HepG2 (cell line): Measurements from ENCODE around the gene STX5. TPM values are rescaled to one million over a fixed set of nuclear protein-coding genes. Genes with fewer than 3 reads are reported as not detected.

Source experiments
- ATAD3A ChIP-seq: sonication (generic); formaldehyde crosslinking; IDR thresholded peaks from 2 replicates; pipeline ENCODE4 v1.4.0; 2020; ENCODE audit warnings: missing genetic modification reagents
- DNMT3B ChIP-seq: conservative IDR thresholded peaks from 2 replicates; pipeline ENCODE4 v1.6.1; 2016; ENCODE audit warnings: missing biosample characterization, control low read depth
- HDAC2 ChIP-seq: sonication (generic); formaldehyde crosslinking; IDR thresholded peaks from 2 replicates; pipeline ENCODE4 v1.4.0; 2020; ENCODE audit warnings: missing genetic modification reagents
- HHEX ChIP-seq: IDR thresholded peaks from 2 replicates; pipeline ENCODE4 v1.6.1; 2016; ENCODE audit warnings: control low read depth
- HIC2 ChIP-seq: sonication (generic); formaldehyde crosslinking; IDR thresholded peaks from 2 replicates; pipeline ENCODE4 v1.9.0; 2022; ENCODE audit warnings: low read depth, missing genetic modification reagents
- HOXA5 ChIP-seq: sonication (generic); formaldehyde crosslinking; IDR thresholded peaks from 2 replicates; pipeline ENCODE4 v1.4.0; 2020; ENCODE audit warnings: missing genetic modification reagents
- PAWR ChIP-seq: sonication (generic); formaldehyde crosslinking; IDR thresholded peaks from 2 replicates; pipeline ENCODE4 v1.4.0; 2020; ENCODE audit warnings: missing genetic modification reagents, mild to moderate bottlenecking, borderline replicate concordance
- PHF8 ChIP-seq: sonication (generic); formaldehyde crosslinking; IDR thresholded peaks from 2 replicates; pipeline ENCODE4 v1.5.0; 2020; ENCODE audit warnings: missing genetic modification reagents
- PRDM10 ChIP-seq: sonication (generic); formaldehyde crosslinking; IDR thresholded peaks from 2 replicates; pipeline ENCODE4 v1.4.0; 2020; ENCODE audit warnings: low read depth, missing genetic modification reagents
- REXO4 ChIP-seq: sonication (generic); formaldehyde crosslinking; IDR thresholded peaks from 2 replicates; pipeline ENCODE4 v1.8.0; 2022; ENCODE audit warnings: missing genetic modification reagents, mild to moderate bottlenecking, borderline replicate concordance
- SMARCC2 ChIP-seq: fragments of 450-650 bp; IDR thresholded peaks from 2 replicates; pipeline ENCODE4 v1.6.1; 2017; ENCODE audit warnings: antibody characterized with exemption, mild to moderate bottlenecking
- TBP ChIP-seq: sonication (generic); formaldehyde crosslinking; IDR thresholded peaks from 2 replicates; pipeline ENCODE4 v1.5.0; 2020; ENCODE audit warnings: missing genetic modification reagents
- TCF12 ChIP-seq, 2 experiments: fragments of 450-650 bp in 1 of 2; sonication (generic) in 1 of 2; formaldehyde crosslinking in 1 of 2; IDR thresholded peaks; 2 replicates each; pipeline versions ENCODE4 v1.6.1 to v1.8.0; 2017 to 2022; ENCODE audit warnings: antibody characterized with exemption in 1 of 2, mild to moderate bottlenecking in 1 of 2, missing genetic modification reagents in 1 of 2, moderate library complexity in 1 of 2
- ZNF12 ChIP-seq: sonication (generic); formaldehyde crosslinking; IDR thresholded peaks from 2 replicates; pipeline ENCODE4 v1.5.0; 2020; ENCODE audit warnings: missing genetic modification reagents
- ZNF256 ChIP-seq: sonication (generic); formaldehyde crosslinking; conservative IDR thresholded peaks from 2 replicates; pipeline ENCODE4 v1.4.0; 2020; ENCODE audit warnings: missing genetic modification reagents
- ZNF263 ChIP-seq: sonication (generic); formaldehyde crosslinking; IDR thresholded peaks from 2 replicates; pipeline ENCODE4 v1.4.0; 2020; ENCODE audit warnings: missing genetic modification reagents
- ZNF33B ChIP-seq: sonication (generic); formaldehyde crosslinking; IDR thresholded peaks from 2 replicates; pipeline ENCODE4 v1.5.1; 2020; ENCODE audit warnings: mild to moderate bottlenecking, missing genetic modification reagents
- ZNF383 ChIP-seq: sonication (generic); formaldehyde crosslinking; IDR thresholded peaks from 2 replicates; pipeline ENCODE4 v1.4.0; 2020; ENCODE audit warnings: missing genetic modification reagents, mild to moderate bottlenecking, borderline replicate concordance
- ZNF605 ChIP-seq: sonication (generic); formaldehyde crosslinking; IDR thresholded peaks from 2 replicates; pipeline ENCODE4 v1.8.0; 2022; ENCODE audit warnings: mild to moderate bottlenecking, missing genetic modification reagents
- ZNF607 ChIP-seq: sonication (generic); formaldehyde crosslinking; IDR thresholded peaks from 2 replicates; pipeline ENCODE4 v1.5.1; 2020; ENCODE audit warnings: missing genetic modification reagents, mild to moderate bottlenecking, borderline replicate concordance
- ZNF616 ChIP-seq: sonication (generic); formaldehyde crosslinking; IDR thresholded peaks from 2 replicates; pipeline ENCODE4 v1.5.0; 2020; ENCODE audit warnings: low read depth, mild to moderate bottlenecking, missing genetic modification reagents
- ZNF724P ChIP-seq: sonication (generic); formaldehyde crosslinking; IDR thresholded peaks from 2 replicates; pipeline ENCODE4 v1.8.0; 2022; ENCODE audit warnings: missing genetic modification reagents, borderline replicate concordance
- ZNF747 ChIP-seq: sonication (generic); formaldehyde crosslinking; IDR thresholded peaks from 2 replicates; pipeline ENCODE4 v1.8.1; 2023; ENCODE audit warnings: missing genetic modification reagents, mild to moderate bottlenecking, borderline replicate concordance
- ZNF768 ChIP-seq: sonication (generic); formaldehyde crosslinking; IDR thresholded peaks from 2 replicates; pipeline ENCODE4 v1.4.0; 2020; ENCODE audit warnings: missing genetic modification reagents
- ZNF772 ChIP-seq: sonication (generic); formaldehyde crosslinking; IDR thresholded peaks from 2 replicates; pipeline ENCODE4 v1.5.0; 2020; ENCODE audit warnings: mild to moderate bottlenecking, missing genetic modification reagents
- ZSCAN25 ChIP-seq: sonication (generic); formaldehyde crosslinking; IDR thresholded peaks from 2 replicates; pipeline ENCODE4 v1.8.0; 2022; ENCODE audit warnings: mild to moderate bottlenecking, missing genetic modification reagents
- polyA plus RNA-seq, 8 experiments: library from polyadenylated mRNA; depleted of rRNA in 3 of 8; stranded (reverse) in 7 of 8; unstranded in 1 of 8; fragments of >200 nt; fragmentation: Illumina TruSeq in 4 of 8; extraction: Trizol in 4 of 8; gene quantifications; 2 replicates each; pipeline versions ENCODE4 v1.2.1 to v1.2.3, GENCODE V29; 2011 to 2016; ENCODE audit warnings: low read depth in 4 of 8, missing spikeins in 1 of 8, mixed read lengths in 1 of 8; ENCODE audit not compliant: insufficient read depth in 1 of 8
- total RNA-seq, 5 experiments: library from RNA; depleted of rRNA; stranded (reverse); fragments of >200 nt; fragmentation: Illumina TruSeq; extraction: Trizol; gene quantifications; 2 replicates each; pipeline ENCODE4 v1.2.3, GENCODE V29; 2016; ENCODE audit warnings: low read depth in 1 of 5
- TF ChIP-seq, protein P1 (sequence below): sonication (generic); formaldehyde crosslinking; IDR thresholded peaks from 2 replicates; pipeline ENCODE4 v1.8.1; 2023; ENCODE audit warnings: mild to moderate bottlenecking, missing genetic modification reagents, borderline replicate concordance

Gene STX5
- total and polyA plus RNA-seq, 2 of the 13 experiments (the other 11 are each of a cell fraction or from before 2014, with no cell fraction given), result 26.9 to 30.0 TPM

DNA sequence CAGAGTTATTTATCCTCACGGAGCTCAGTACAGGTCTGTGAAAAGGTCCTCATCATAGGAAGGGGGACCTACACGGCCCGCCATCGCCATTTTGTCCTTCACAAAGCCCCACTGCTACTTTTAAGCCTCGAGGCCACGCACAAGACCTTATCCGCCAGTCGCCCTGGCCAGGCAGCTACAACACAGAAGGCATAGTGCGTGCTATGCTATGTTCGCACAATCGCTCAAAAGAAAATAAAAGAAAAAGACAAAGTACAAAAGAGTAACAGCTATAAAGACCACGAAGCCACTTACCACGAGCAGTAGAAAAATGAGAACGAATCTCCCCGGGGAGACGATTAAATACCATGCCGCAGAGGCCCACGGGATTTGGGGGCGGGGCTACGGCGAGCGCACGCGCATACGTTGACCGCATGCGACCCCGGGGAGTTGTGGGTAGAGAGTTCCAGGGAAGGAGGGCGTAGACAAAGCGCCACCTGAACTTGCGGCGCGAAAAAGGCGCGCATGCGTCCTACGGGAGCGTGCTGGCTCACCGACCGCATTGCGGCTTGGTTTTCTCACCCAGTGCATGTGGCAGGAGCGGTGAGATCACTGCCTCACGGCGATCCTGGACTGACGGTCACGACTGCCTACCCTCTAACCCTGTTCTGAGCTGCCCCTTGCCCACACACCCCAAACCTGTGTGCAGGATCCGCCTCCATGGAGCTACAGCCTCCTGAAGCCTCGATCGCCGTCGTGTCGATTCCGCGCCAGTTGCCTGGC, 23.9 kb upstream of the STX5 start (continued):
- peak; percentile 96 for TF ChIP-seq ZNF724P (CRISPR knock-in tag)
- no peak for TF ChIP-seq PAWR (CRISPR knock-in tag)
- TF ChIP-seq ZNF263 (CRISPR knock-in tag), result peak; percentile 76
- TF ChIP-seq HDAC2 (CRISPR knock-in tag), result peak; percentile 80
- TF ChIP-seq PRDM10 (CRISPR knock-in tag), result no peak; the same call in 1 of the 2 replicates
- TF ChIP-seq HIC2, result peak; percentile 73; the same call in 1 of the 2 replicates
- peak; percentile 97 for TF ChIP-seq ZNF616 (CRISPR knock-in tag)
- TF ChIP-seq ZNF12 (CRISPR knock-in tag), result no peak
- no peak for TF ChIP-seq REXO4 (CRISPR knock-in tag)
- TF ChIP-seq ATAD3A, result no peak
- peak; percentile 79 for TF ChIP-seq PHF8
- peak; percentile 93 for TF ChIP-seq ZNF256
- 0 out of 2 replicates have a peak, but pooled peaks have one; percentile 74 for TF ChIP-seq TBP (CRISPR knock-in tag)
- no peak for TF ChIP-seq TCF12 (IDR thresholded peaks at IDR 0.05)
- TF ChIP-seq TCF12 (CRISPR knock-in tag; IDR thresholded peaks at IDR 0.05), result no peak
- no peak for TF ChIP-seq HHEX (CRISPR knock-in tag)
- peak; percentile 97 for TF ChIP-seq HOXA5 (CRISPR knock-in tag)
- TF ChIP-seq SMARCC2, result no peak
- TF ChIP-seq ZNF747 (CRISPR knock-in tag), result peak; percentile 98
- TF ChIP-seq ZNF768 (CRISPR knock-in tag), result peak; percentile 76; the same call in 1 of the 2 replicates
- peak; percentile 98 for TF ChIP-seq ZNF605 (CRISPR knock-in tag)
- peak; percentile 99 for TF ChIP-seq DNMT3B (CRISPR knock-in tag)
- peak; percentile 85 for TF ChIP-seq ZNF607 (CRISPR knock-in tag)
- TF ChIP-seq ZNF772 (CRISPR knock-in tag), result peak; percentile 98
- TF ChIP-seq ZNF33B, result peak; percentile 73
- TF ChIP-seq, protein P1, sequence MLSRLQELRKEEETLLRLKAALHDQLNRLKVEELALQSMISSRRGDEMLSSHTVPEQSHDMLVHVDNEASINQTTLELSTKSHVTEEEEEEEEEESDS, result peak; percentile 96
- TF ChIP-seq ZSCAN25 (CRISPR knock-in tag), result peak; percentile 81
- no peak for TF ChIP-seq ZNF383 (CRISPR knock-in tag)
